Measurements from ENCODE around the gene SLC39A13.

The SLC39A13 gene

DNA sequence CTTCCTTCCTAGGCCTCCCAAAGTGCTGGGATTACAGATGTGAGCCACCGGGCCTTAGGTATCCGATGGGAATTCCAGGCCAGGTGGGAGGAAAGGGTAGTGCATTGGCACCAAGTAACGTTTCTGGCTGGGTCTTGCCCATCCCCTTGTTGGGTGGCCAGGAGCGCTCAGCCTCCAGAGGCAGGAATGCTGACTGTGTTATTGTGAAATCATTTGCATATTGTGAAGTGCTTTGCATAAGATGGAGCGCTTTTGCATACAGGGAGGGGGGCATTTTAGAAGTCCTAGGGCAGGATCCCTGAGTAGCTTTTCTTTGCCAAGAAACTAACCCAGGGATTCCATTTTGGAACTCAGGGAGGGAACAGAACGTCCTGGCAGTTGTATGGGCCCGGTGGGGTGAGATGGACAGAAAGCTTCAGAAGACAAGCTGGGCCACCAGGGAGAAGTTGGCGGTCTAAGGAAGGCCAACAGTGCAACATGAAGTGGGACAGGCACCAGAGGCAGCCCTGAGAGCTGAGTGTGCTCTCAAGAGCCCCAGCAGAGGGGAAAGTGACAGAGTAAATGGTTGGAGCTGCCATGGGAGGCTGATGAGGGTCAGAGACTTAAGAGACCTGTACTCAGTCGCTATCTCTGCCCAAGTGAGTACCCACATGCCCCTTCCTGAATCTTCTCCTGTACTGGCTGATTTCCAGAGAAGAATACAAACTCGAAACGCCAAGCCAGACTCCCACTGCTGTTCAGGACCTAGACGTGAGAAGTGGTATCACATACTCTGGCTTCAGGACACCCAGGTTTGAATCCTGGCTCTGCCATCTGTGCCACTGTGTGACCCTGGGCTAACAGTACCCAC lies 1.3 kb upstream of the SLC39A13 start:
- no peak for DNase-seq

DNA sequence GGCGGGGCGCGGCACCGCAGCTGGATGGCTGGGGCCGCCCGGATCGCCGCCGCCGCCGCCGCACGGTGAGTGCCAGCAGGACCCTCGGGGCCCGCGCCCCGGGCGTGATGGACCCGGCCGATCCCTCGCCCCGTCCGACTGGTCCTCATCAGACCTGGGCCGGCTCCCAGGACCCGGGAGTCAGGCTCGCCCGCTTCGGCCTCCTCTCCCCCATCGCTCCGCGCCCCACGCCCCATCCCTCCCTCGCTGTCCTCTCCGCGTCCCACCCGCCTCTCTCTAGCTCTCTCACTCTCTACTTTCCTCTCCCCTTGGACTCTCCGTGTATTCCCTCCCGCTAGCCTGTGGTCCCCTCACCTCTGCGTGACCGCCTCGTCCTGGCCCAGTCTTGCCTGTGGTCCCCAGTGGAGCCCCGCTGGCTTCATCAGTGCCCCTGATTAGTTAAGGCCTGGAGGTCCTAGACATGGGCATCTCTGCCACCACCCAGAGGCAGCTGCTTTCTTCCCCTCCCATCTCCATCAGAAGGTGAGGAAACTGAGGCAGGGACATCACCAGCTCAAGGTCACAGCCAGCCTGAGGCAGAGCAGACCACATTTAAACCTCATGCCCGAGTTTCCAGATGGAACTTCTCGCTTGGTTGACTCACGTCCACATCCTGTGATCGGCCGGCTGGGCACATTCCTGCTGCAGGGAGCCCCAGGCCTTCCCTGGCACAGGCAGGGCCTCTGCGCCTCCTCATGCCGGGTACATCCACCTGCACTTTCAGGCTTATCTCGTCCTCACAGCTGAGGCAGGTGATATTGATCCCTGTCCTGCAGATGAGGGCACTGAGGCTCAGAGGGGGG lies 429 bp downstream of the SLC39A13 start:
- DNase-seq: no peak

DNA sequence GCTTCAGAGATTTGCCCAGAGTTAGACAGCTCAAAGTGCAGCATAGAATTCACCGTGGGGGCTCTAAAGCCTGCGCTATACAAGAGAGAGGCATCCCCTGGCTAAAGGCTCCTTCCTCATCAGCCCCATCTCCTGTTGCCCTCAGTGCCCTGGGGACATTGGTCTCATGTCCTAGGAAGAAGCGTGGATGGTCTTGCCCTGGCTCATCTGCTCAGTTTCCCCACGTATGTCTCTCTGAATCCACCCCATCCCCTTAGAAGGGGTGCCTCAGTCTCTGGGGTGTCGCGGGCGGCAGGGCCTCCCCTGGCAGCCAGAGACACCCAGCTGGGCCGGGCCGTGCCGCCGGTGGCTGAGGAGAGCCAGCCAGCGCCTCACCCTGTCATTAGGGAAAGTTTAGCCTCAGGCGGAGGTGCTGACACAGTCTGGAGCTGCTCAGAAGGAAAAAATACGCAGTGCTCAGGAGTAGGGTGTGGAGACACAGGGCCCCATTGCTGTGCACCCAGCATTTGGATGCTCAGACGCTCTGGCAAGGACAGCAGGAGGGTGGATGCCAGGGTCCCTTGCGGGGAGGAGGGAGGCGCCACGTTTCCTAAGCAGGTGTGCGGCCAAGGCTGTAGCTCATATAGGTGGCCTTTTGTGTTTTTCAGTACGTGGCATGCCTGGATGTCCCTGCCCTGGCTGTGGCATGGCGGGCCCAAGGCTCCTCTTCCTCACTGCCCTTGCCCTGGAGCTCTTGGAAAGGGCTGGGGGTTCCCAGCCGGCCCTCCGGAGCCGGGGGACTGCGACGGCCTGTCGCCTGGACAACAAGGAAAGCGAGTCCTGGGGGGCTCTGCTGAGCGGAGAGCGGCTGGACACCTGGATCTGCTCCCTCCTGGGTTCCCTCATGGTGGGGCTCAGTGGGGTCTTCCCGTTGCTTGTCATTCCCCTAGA lies 1.3 kb downstream of the SLC39A13 start:
- no peak for DNase-seq

DNA sequence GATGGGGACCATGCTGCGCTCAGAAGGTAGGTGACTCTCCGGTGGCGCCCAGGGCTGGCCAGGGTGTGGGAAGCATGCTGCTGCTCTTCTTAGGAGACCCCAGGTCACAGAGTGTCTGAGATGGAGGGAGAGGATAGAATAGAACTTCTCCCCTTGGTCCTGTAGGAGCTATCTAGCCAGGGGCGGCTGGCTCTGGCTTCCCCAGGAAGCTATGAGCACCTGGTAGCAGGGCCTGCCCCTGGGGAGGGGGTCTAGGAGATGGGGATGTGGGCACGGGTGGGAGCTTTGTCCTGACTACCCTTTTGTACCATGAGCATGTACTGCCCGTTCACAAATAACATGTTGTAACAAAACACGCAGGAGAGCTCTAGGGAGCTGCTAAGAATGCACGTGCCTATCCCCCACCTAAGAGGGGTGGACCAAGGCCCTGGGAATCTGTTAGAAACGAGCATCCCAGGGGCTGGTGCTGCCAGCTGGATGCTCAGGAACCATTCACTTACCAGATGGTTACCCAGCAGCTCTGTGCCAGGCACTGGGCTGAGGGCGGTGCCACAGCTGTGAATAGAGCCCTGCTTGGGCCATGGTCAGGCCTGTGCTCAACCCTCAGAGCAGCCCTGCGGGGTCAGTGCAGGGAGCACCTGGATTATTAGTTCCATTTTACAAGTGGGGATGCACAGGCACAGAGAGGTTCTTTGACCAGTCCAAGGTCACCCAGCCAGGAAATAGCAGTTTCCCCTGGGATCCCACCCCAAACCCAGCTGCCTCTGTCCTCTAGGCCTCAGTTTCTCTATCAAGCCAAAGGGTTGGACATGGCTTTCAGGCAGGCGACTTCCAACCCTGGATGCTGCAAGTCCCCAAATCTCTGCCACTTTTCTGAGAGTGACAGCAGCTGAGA lies 2.2 kb downstream of the SLC39A13 start:
- no peak for DNase-seq

DNA sequence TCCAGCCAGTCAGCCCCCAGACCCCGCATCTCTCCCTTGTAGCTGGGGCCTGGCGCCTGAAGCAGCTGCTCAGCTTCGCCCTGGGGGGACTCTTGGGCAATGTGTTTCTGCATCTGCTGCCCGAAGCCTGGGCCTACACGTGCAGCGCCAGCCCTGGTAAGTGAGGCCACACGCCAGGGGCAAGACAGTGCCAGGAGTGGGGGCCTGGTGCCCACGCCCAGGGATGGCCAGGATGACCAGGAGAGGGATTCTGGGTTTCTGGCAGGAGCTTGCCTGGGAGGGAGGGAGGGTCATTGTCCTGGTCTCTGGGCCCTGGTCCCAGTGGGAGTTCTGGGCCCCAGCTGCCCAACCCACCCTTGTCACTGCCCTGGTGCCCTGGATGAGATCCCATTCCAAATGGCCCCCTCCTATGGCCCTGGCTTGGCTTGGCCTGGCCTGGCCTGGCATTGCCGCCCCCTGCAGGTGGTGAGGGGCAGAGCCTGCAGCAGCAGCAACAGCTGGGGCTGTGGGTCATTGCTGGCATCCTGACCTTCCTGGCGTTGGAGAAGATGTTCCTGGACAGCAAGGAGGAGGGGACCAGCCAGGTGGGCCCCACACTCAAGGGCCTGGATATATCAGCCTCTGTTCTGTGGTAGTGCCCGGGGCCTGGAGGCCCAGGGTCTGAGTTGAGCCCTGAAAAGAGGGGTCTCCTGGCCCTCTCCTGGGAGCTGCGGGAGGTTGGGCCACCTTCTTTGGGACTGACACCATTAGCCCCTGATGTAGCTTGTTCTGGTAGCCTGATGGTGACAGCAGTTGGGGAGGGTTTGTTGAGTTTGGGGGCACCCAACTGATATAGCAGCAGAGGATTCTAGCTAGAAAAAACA lies 3.7 kb downstream of the SLC39A13 start:
- no peak for DNase-seq

DNA sequence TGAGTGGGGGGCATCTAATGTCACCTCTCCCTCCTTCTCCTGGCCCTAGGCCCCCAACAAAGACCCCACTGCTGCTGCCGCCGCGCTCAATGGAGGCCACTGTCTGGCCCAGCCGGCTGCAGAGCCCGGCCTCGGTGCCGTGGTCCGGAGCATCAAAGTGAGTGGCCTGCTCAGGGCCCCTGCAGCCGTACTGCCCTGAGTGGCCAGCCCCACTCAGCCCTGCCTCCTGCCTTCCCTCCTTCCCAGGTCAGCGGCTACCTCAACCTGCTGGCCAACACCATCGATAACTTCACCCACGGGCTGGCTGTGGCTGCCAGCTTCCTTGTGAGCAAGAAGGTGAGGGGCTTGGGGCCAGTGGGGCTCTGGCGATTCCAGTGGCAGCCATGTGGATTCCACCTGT lies 5.0 kb downstream of the SLC39A13 start:
- no peak for DNase-seq

DNA sequence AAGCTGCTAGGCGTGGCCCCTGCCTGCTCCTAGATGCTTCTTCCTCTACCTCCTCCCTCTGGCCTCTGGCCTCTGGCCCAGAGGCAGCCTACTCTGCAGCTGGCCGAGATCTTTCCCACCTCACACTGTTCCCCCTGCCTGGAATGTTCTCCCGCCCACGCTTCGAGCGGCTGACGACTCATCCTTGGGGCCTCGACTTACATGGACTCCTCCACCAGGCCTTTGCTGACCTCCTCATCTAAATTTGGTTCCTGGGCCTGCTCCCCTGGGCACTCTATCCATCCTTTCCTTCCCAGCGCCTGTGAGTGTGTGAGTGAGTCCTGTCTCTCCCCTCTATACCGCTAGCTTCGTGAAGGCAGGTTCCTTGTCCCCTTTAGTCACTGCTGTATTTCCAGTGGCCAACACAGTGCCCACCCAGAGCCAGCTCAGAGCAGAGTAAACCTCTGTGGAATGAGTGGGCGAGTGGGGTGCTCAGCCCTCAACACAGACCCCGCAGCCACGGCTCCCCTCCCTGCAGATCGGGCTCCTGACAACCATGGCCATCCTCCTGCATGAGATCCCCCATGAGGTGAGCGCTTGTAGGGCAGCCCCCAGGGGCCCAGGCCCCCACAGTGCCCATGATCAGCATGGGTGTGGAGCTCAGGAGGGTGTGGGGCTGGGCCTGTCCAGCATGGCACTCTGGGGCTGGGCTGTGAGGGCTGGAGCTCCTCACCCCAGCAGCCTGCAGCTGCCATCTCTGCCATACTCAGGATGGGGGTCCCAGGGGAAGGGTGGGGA lies 5.7 kb downstream of the SLC39A13 start:
- no peak for DNase-seq

DNA sequence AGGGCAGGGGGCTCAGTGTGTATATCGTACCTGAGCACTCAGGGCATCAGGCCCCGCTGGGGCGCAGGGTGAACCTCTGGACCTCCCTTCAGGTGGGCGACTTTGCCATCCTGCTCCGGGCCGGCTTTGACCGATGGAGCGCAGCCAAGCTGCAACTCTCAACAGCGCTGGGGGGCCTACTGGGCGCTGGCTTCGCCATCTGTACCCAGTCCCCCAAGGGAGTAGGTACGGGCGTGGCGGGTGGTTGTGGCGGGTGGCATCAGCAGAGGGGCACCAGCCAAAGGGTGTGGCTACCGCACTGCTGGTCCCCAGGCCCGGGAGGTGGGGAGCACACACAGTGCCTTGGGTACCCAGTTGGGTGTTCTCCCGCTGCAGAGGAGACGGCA lies 6.3 kb downstream of the SLC39A13 start:
- no peak for DNase-seq

DNA sequence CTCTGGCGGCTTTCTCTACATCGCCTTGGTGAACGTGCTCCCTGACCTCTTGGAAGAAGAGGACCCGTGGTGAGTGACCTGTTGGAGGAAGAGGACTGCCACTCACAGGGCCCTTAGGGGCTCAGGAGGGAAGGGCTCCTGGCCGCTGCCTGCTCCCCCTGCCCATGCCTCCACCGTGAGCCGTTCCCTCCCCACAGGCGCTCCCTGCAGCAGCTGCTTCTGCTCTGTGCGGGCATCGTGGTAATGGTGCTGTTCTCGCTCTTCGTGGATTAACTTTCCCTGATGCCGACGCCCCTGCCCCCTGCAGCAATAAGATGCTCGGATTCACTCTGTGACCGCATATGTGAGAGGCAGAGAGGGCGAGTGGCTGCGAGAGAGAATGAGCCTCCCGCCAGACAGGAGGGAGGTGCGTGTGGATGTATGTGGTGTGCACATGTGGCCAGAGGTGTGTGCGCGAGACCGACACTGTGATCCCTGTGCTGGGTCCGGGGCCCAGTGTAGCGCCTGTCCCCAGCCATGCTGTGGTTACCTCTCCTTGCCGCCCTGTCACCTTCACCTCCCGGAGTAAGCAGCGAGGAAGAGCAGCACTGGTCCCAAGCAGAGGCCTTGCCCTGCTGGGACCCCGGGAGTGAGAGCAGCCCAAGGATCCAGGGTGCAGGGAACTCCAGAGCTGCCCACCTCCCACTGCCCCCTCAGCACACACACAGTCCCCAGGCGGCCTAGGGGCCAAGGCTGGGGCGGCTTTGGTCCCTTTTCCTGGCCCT lies 6.9 kb downstream of the SLC39A13 start:
- no peak for DNase-seq

DNA sequence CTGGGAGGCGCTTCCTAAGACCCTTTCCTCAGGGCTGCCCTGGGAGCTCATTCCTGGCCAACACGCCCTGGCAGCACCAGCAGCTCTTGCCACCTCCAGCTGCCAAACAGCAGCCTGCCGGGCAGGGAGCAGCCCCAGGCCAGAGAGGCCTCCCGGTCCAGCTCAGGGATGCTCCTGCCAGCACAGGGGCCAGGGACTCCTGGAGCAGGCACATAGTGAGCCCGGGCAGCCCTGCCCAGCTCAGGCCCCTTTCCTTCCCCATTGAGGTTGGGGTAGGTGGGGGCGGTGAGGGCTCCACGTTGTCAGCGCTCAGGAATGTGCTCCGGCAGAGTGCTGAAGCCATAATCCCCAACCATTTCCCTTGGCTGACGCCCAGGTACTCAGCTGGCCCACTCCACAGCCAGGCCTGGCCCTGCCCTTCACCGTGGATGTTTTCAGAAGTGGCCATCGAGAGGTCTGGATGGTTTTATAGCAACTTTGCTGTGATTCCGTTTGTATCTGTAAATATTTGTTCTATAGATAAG lies 7.6 kb downstream of the SLC39A13 start:
- no peak for DNase-seq

DNA sequence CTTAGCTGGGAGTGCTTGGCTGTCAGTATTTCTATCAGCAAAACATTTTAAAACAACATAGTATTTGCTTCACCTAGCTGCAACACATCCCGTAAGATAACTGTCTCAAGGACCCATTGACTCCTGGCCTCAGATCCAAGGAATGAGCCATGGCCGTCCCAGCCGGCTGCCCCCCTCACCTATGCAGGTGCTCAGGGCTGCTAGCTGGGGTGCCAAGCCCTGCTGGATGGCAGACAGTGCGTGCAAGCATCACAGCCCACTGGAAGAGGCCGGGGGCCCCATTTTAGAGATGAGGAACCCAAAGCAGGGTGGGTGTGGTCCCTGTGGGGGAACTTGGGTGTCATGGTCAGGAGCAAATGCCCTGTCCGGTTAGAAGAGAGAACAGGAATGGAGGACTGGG lies 9.3 kb downstream of the SLC39A13 start:
- DNase-seq: no peak

DNA sequence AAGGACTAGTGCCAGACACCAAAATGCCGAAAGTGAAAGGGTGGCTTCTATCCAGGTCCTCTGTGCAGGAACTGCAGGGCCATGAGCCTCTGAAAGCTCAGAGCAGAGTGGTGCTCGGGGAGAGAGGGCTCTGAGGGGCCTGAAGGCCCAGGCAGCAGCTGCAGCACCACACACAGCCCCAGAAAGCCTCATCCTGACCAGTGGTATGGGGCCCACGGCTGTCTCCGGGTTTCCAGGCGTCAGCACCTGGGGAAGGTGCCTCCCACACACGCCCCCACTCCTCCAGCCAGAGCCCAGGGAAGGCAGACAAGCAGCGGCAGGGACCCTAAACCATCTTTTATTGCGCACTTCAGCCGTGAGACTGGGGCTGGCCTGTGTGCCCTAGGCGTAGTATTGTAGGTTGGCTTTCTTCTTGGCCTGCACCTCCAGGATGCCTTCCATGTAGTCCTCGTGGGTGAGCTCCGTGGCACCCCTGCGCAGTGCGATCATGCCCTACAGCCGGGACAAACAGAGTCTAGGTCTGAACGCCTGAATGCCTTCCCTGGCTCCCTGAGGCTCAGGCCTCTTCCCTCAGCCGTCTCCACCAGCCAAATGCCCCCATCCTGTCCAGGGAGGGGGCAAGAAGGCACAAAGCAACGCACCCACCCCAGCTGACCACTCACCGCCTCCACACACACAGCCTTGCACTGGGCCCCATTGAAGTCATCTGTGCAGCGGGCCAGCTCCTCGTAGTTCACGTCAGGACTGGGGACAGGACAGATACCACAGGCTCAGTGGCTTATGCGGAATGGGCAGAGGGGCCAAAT lies 10.3 kb downstream of the SLC39A13 start:
- DNase-seq: no peak

DNA sequence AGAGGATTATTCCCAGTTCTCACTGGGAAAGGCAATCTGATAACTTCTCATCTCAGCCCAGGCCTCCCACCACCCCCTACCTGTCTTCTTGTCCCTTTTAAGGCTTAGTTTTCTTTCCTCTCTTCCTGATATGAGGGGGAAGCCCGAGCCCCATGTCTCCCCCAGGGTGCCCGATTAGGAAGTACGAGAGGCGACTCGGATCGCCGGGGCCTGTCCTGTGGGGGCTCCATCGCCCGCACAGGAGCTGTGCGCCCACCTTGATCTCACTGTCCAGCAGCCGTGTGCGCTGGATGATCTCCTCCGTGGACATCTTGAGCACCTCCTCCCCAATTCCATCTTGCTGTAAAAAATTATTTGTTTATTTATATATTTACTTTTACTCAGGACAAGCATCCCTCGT lies 17.2 kb downstream of the SLC39A13 start:
- DNase-seq: no peak

DNA sequence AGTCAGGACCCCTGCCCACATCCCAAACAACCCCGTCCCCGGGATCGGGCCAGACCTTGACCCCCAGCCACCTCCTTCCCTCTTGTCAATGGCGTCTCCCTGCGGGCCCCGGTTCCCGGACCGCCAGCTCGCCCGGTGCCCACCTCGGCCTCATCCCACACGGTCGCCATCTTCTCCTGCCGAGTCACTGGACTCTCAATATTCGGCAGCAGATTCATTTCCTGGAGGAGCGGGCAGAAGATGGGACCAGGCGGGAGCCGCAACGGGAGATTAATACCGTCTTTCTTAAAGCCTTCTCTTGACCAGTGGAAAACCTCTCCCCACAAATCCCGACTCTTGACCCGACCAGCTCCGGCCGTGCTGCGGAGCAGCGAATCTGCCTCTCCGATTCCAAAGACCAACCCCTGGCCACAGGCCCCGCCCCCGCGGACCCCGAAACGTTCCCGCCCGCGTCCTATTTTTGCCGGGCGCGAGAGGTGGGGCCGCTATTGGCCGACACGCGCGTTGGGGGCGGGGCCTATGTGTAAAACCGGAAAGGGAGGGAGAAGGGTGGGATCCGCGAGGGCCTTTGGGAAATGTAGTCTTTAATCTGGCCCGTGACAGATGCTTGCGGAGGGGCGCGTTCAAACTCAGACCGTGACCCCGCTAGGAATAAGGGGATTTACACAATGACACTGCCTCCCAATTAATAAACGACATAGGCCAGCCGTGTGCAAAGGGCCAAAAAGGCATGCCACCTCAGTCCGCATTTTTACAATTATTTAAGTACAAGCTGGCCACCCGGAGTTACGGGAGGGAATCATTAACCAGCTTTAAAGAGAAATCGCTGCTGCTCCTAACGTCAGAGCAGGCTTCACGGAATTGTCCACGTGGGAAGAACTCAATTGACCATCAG lies 17.9 kb downstream of the SLC39A13 start, which contains the start of gene PSMC3:
Gene PSMC3, minus strand, starts transcription at position 378 of the 895 bp plus-strand sequence. Its CDS starts 160 bp downstream, at position 218.
- DNase-seq: peak; percentile 81

DNA sequence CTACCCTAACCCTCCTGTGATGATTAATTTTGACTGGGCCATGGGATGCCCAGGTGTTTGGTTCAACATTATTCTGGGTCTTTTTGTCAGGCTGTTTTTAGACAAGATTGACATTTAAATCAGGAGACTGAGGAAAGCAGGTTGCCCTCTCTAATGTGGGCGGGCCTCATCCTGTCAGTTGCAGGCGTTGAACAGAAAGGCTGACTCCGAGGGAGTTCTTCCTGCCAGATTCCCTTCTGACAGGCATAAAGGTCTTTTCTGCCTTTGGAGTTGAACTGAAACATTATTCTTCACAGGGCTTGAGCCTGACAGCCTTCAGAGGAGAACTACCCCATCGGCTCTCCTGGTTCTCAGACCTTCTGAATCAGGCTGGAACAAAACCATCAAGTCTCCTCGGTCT lies 22.1 kb downstream of the SLC39A13 start:
- DNase-seq: no peak

DNA sequence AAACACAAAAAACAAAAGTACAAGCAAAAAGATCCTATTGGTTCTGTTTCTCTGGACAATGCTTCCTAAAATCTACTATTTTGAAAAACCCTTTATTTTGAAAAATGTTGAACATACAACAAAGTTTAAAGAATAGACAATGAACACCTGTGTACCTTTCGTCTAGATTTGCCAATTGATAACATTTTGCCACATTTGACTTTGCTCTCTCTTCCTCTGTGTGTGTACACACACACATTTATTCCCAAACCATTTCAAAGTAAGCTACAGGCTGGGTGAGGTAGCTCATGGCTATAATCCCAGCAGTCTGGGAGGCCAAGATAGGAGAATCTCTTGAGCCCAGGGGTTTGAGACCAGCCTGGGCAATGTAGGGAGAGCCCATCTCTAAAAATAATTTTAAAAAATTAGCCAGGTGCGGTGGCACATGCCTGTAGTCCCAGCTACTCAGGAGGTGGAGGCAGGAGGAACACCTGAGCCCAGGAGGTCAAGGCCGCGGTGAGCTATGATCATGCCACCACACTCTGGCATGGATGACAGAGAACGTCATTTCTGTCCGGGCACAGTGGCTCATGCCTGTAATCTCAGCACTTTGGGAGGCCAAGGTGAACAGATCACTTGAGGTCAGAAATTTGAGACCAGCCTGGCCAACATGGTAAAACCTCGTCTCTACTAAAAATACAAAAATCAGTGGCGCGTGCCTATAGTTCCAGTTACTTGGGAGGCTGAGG lies 23.1 kb downstream of the SLC39A13 start:
- DNase-seq: no peak

All from cortex of kidney (tissue), 1 donor.